Skeletal muscle cell (primary cell): ENCODE data around the gene C20orf173.

Experiments
- DNase-seq: peaks from one replicate; pipeline ENCODE4 v3.0.0-alpha.2; 2010; ENCODE audit warnings: low read depth
- H3K4me3 ChIP-seq: 2 replicates; pipeline ENCODE4 v1.5.1; 2011; ENCODE audit warnings: low read depth, mild to moderate bottlenecking, control low read depth, low read length, moderate library complexity

C20orf173 gene

DNA sequence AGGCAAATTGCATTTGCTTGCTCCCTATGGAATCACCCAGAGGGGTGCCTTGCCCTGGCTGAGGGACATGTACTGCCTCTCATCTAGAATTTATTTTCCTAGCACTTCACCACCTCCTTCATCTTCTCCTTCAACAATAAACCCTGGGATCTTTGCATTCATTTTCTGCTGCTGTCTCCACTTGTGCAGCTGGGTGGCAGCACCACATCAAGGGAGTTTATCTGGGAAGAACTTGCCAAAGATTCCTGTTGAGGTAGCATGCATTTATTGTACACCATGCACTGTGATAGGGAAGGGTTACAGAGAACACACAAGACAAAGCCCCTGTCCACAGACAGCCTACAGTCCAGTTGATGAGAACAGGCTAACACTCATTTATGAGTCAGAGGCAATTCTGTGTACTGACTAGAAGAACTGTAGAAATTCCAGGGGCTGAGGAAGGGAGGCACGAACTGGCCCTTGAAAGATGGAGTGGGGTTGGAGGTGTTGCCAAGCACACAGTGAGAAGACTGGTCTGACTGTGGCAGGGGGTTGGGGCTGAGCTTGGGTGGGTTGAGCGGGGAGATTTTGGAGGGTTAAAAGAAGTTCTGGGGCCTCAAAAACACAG lies 17.5 kb downstream of the C20orf173 start:
- DNase-seq: no peak
- no peak overlapping the region for H3K4me3 ChIP-seq

DNA sequence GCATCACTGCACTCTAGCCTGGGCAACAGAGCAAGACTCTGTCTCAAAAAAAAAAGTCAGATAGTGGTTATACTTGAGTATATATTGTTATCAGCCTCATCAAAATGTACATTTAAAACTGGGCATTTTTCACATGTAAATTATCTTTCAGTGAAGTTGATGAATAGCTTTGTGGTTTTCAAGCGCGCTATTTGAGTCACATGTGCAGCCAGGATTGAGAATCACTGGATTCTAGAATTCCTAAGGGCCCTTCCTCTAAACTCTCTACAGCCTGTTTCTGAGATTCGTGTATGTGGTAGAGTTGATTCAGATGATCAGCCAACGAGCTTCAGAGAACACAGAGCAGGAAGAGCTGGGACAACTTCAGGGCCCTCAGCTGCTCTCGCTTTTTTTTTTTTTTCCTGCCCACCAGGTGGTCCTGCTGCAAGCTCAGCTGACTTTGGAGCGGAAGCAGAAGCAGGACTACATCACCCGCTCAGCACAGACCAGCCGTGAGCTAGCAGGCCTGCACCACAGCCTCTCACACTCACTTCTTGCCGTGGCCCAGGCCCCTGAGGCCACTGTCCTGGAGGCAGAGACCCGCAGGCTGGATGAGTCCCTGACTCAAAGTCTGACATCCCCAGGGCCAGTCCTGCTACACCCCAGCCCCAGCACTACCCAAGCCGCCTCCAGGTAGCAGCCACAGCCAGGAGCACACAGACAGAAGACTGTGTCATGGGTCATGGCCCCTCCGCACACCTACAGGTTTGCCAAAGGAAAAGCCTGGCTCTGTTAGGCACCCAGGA lies 18.3 kb downstream of the C20orf173 start:
- no peak for DNase-seq

DNA sequence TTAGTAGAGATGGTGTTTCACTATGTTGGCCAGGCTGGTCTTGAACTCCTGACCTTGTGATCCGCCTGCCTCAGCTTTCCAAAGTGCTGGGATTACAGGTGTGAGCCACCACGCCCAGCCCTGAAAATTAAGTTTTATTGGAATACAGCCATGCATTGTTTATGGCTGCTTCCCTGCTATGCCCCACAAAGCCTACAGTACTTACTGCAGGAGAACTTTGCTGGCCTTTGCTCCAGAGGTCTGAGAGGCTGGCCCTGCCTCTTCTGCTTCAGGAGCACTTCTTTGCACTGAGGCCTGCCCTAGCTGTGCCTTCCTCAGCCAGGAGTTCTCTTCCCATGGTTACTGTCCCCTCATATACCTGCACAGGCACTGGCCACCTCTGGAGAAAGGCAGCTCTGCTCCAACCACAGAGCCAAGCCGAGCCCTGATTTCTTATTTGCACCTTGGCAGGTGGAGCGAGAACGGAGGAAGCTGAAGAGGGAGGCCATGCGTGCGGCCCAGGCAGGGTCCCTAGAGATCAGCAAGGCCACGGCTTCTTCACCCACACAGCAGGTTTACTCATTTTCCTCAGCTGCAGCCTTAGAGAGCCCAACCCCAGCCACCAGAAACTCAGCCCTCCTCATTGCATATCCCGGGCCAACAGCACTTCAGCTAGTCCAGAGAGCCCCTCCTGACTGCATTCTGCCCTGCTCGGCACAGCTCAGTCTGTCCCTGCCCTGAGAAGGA lies 20.8 kb downstream of the C20orf173 start:
- H3K4me3 ChIP-seq: no peak overlapping the region
- DNase-seq: no peak

More for the DNA sequence above, 18.3 kb downstream of the C20orf173 start:
- H3K4me3 ChIP-seq: no peak overlapping the region

DNA sequence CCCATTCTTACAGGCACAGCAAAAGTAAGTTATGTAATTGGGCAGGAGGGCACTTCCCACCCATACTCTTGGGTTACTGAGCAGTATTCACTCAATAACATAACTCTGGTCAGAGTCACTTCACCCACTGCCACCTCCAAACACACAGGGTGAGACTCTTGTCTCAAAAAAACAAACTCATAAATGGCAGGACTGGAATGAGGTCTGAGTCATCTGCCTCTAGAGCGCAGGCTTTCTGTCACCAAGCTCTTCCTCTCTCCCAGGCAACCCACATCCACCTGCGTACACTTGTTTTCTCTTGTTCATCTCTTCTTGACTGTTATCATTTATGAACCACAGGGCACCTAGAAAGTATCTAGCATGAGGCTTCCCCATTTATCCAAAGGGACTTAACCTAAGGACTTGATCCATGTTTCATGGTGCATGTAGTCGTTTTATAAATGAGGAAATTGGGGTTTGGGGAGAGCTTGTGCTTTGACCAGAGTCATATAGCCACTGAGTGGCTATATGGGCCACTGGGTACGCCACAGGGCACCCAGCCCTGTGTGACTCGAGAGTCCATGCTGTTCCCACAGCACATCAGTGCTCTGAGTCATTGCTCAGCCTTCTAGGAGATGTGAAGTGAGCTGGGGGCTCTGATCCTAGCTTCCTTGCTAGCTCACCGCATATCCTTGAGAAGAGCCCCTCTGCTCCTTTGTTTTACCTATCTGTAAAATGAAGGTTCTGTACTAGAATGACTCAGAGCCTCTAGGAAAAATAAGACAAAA lies 22.4 kb downstream of the C20orf173 start:
- no peak for DNase-seq
- H3K4me3 ChIP-seq: no peak overlapping the region

DNA sequence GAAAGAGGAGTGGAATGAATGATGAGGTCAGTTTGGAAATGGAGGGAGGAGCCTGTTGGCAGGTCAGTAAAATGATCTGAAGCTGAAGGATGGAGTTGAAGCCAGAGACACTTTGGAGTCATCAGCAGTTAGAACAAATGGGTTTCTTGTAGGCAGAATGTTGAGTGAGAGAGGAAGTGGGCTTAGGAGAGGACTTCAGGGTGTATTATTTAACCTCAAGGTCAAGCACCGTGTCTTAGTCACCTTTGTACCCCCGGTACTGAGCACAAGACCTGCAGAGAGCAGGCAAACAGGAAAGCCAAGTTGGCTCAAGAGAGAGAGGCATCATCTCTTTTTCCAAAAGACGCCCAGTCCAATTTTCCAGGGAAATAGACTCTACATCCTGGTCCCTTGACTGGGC lies 23.3 kb downstream of the C20orf173 start:
- DNase-seq: no peak
- H3K4me3 ChIP-seq: no peak overlapping the region

DNA sequence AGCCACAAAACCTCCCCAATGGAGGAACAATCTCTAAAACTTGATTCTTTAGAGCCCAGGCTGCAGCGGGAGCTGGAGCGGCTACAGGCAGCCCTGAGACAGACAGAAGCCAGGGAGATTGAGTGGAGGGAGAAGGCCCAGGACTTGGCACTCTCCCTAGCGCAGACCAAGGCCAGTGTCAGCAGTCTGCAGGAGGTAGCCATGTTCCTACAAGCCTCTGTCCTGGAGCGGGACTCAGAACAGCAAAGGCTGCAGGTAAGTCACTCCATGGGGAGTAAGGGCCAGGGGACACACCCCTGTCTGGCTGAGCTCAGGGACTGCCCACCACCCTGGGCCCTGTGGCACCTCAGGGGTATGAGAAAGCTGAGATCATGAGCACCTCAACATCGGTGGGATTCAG lies 24.7 kb downstream of the C20orf173 start:
- H3K4me3 ChIP-seq: no peak overlapping the region
- DNase-seq: no peak

DNA sequence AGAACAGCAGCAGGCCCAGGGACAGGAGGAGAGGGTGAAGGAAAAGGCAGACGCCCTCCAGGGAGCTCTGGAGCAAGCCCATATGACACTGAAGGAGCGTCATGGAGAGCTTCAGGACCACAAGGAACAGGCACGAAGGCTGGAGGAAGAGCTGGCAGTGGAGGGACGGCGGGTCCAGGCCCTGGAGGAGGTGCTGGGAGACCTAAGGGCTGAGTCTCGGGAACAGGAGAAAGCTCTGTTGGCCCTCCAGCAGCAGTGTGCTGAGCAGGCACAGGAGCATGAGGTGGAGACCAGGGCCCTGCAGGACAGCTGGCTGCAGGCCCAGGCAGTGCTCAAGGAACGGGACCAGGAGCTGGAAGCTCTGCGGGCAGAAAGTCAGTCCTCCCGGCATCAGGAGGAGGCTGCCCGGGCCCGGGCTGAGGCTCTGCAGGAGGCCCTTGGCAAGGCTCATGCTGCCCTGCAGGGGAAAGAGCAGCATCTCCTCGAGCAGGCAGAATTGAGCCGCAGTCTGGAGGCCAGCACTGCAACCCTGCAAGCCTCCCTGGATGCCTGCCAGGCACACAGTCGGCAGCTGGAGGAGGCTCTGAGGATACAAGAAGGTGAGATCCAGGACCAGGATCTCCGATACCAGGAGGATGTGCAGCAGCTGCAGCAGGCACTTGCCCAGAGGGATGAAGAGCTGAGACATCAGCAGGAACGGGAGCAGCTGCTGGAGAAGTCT lies 25.5 kb downstream of the C20orf173 start:
- DNase-seq: no peak
- H3K4me3 ChIP-seq: no peak overlapping the region

DNA sequence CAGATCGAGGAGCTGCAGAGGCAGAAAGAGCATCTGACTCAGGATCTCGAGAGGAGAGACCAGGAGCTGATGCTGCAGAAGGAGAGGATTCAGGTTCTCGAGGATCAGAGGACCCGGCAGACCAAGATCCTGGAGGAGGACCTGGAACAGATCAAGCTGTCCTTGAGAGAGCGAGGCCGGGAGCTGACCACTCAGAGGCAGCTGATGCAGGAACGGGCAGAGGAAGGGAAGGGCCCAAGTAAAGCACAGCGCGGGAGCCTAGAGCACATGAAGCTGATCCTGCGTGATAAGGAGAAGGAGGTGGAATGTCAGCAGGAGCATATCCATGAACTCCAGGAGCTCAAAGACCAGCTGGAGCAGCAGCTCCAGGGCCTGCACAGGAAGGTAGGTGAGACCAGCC lies 26.2 kb downstream of the C20orf173 start:
- DNase-seq: no peak
- H3K4me3 ChIP-seq: no peak overlapping the region

DNA sequence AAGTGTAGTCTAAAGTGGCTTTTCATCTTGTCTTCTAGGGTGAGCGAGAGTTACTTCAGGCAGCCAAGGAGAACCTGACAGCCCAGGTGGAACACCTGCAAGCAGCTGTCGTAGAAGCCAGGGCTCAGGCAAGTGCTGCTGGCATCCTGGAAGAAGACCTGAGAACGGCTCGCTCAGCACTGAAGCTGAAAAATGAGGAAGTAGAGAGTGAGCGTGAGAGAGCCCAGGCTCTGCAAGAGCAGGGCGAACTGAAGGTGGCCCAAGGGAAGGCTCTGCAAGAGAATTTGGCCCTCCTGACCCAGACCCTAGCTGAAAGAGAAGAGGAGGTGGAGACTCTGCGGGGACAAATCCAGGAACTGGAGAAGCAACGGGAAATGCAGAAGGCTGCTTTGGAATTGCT lies 27.1 kb downstream of the C20orf173 start:
- DNase-seq: no peak
- no peak overlapping the region for H3K4me3 ChIP-seq

DNA sequence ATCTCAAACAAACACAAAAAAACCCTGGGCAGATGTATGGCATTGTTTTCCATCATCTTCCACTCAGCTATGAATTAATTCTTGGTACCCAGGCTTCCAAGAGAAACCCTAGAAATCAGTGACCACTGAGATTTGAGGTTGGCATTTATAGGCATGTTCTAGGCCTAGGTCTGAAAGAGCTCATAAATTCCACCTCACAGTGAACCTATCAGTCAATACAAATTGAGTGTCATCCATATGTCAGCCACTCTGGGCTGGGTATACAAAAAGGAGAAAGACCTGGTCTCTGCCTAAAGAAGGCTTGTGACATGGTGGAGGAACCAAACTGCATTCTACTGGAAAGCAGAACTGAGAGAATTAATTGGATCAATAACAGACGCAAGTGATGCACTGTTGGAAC lies 30.2 kb downstream of the C20orf173 start:
- DNase-seq: no peak
- no peak overlapping the region for H3K4me3 ChIP-seq

DNA sequence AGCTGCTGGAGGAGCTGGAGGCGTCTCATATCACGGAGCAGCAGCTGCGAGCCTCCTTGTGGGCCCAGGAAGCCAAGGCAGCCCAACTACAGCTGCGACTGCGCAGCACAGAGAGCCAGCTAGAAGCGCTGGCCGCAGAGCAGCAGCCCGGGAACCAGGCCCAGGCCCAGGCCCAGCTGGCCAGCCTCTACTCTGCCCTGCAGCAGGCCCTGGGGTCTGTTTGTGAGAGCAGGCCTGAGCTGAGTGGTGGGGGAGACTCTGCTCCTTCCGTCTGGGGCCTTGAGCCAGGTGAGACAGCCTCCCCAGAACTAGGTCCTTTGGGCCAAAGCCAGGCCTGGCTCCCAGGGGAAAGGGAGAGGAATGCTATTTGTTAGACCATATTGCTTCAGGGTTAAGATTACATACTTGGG lies 31.7 kb downstream of the C20orf173 start:
- no peak overlapping the region for H3K4me3 ChIP-seq

DNA sequence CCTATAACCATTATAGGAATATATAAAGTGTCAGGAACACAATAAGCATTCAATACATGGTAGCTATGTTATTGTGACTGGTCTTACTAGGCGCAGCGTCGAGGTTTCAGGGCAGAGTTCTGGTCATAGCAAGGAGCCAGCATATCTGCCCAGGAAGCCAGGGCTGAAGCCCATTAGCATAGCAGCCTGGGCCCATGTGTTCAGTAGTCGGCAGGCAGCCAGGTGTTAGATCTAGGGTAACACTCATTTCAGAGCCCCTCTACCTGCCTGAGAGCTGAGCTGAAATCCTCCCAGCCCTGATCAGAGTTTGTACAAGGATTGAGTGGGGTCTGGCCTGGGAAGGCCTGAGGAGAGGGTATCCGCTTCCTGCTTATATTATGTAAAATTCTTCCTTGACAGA lies 32.1 kb downstream of the C20orf173 start:
- no peak overlapping the region for H3K4me3 ChIP-seq

More for the DNA sequence above, 31.7 kb downstream of the C20orf173 start:
- peak; percentile 31 for DNase-seq

DNA sequence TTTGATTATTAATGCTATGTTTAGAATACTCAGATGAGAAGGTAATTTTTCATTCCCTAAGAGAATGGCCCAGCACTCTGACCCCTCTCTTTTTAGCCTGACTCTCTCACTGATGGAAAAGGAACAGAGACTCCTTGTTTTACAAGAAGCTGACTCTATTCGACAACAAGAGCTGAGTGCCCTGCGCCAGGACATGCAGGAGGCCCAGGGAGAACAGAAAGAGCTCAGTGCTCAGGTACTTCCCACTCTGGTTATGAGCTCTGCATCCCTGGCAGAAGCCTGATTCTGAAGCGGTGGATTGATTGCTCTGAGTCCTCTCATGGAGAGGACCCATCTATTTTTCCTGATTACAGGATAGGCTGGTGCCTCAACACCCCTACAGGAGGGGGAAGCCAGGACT lies 33.0 kb downstream of the C20orf173 start:
- no peak overlapping the region for H3K4me3 ChIP-seq
- no peak for DNase-seq

More for the DNA sequence above, 32.1 kb downstream of the C20orf173 start:
- no peak for DNase-seq

DNA sequence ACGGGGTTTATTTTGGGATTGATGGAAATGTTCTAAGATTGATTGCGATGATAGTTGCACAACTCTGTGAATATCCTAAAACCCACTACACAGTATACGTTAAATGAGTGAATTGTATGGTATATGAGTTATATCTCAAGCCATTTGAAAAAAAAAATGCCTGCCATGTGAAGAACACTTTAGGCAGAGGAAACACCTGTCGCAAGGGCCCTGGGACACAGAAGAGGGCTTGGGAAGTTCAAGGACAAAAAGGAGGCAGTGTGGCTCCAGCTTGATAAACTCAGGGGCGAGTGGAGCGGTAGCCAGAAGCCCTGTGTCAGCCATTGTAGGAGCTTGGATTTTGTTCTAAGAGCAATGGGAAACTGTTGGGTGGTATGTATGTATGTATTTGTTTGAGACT lies 37.1 kb downstream of the C20orf173 start:
- no peak overlapping the region for H3K4me3 ChIP-seq
- DNase-seq: no peak

DNA sequence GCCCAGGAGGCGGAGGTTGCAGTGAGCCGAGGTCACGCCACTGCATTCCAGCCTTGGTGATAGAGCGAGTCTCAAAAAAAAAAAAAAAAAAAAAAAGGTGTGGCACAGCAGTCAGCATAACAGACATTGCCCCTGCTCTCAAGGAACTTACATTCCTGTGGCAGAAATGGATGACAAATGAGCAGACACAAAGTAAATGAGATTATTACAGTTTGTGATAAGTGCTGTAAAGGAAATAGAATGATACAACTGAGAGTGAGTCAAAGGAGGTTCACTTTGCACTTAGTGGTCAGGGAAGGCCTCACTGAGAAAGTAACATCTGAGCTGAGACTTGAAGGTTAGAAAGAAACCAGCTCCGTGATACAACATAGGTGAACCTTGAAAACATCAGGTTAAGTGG lies 37.6 kb downstream of the C20orf173 start:
- no peak overlapping the region for H3K4me3 ChIP-seq
- no peak for DNase-seq

DNA sequence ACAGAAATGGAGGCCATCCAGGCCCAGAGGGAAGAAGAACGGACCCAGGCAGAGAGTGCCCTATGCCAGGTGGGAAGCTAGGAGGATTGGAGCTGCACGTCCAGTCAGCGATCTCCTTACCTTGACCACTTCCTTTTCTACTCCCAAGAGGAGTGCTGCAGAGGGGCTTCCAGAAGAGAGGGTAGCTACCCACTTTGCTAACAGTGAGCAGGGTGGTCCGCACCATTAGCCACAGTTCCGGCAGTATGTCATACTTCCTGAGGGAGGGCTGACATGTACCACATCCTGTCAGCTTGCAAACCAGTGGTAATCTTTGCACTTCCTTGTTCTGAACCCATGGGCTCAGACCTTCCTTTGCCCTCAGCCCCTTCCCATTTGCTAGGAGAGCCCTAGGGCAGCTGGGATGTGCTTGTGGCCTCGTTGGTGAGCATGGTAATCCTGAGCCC lies 38.7 kb downstream of the C20orf173 start:
- no peak overlapping the region for H3K4me3 ChIP-seq
- no peak for DNase-seq

DNA sequence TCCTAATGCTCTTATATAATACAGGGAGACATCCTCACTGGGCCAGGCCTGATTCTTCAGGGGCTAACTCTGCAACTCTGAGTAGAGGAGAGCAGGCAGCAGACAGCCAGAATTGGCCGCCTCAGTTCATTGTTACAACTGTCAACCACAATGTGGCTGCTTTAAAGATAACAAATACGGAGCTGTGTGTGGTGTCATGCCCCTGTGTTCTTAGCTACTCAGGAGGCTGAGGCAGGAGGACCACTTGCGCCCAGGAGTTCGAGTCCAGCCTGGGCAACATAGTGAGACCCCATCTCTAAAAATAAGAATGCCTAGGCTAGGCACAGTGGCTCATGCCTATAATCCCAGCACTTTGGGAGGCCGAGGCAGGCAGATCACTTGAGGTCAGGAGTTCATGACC lies 39.7 kb downstream of the C20orf173 start:
- no peak overlapping the region for H3K4me3 ChIP-seq
- DNase-seq: no peak

DNA sequence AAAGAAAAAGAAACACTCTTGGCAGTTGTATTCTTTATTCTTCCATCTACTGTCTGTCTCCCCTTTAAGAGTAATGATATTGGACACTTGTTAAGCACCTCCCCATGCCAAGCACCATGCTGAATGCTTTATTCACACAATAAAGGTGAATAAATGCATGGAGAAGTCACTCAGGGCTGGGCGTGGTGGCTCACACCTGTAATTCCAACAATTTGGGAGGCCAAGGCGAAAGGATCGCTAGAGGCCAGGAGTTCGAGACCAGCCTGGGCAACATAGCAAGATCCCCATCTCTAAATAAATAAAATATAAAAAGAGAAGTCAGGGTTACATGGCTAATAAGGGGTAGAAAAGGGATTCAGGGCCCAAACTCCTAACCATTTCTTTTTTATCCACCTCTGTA lies 42.0 kb downstream of the C20orf173 start:
- no peak overlapping the region for H3K4me3 ChIP-seq
- DNase-seq: no peak

DNA sequence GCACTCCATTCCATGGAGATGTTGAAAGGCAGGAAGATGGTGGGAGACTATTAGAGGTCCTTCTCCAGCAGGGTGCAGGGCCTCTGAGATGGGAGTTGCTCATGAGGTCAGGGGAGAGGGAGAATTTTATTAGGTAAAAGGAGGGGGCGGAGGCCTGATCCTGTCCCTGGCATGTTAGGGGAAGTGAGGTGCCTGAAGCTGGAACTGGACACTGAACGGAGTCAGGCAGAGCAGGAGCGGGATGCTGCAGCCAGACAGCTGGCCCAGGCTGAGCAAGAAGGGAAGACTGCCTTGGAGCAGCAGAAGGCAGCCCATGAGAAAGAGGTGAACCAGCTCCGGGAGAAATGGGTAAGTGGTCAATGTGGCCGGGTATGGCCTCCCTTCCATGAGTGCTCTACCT lies 49.7 kb downstream of the C20orf173 start:
- H3K4me3 ChIP-seq: no peak overlapping the region
- no peak for DNase-seq
